A172 (cell line): ENCODE measurements around the gene TDO2. TPM values are rescaled to one million over a fixed set of nuclear protein-coding genes. Genes with fewer than 3 reads are reported as not detected.
"Not testable (repeated sequence)": the region's sequence is repeated elsewhere in the genome, so short reads cannot be mapped to it uniquely, and the experiment has no call there.

Experiments used
- DNase-seq: peaks from one replicate; pipeline ENCODE4 v3.0.0-alpha.2; 2015; ENCODE audit warnings: low spot score
- total RNA-seq: library from RNA; depleted of rRNA; stranded (reverse); fragments of >200 nt; shearing (Covaris generic); gene quantifications from 2 replicates; pipeline ENCODE4 v1.2.3, GENCODE V29; 2014

TDO2 gene
- total RNA-seq, 1 experiment from 2014 or later, result 369 TPM

DNA sequence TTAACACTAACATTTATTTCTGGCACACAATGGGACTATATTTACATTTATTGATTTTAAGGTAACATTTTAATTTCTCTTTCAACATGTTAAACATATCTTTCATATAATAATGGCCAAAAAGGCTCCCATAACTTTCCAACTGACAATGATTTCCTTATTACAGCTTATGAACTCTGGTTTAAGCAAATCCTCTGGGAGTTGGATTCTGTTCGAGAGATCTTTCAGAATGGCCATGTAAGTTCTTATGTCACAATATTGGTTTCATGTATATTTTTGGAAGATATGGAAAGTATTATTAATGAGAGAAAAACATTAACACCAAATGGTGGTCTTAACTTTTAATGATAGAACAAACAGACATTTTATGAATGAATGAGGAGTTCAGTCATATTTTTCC lies 4.1 kb downstream of the TDO2 start:
- DNase-seq, result no peak

- no peak for DNase-seq
Measured at GRCh38 chr4:155908187-155909139, 5.0 kb downstream of the TDO2 start.

GRCh38 chr4:155909615-155910226 lies 6.2 kb downstream of the TDO2 start:
- DNase-seq, result no peak

GRCh38 chr4:155911905-155912304 lies 8.4 kb downstream of the TDO2 start:
- DNase-seq, result peak; percentile 31

DNA sequence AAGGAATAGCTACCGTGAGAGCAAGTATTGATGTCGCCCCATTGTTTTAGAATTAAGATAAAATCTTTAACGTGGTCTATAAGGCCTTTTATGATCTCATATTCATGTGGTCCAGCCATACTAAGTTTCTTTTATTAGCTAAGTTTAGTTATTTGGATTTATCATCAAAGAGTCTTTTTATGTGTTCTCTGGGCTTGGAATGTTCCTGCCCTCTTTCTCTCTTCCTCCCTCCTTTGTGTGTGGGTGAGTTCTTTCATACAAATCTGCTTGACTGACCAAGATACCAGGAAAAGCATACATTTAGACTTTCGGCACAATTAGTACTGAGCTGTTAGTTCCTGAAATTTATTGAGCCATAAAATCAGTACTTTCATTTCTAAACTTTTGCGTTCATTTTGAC lies 11.3 kb downstream of the TDO2 start:
- no peak for DNase-seq

- no peak for DNase-seq
Measured at GRCh38 chr4:155921597-155921996, 18.1 kb downstream of the TDO2 start.

GRCh38 chr4:155924637-155925036 lies 21.1 kb downstream of the TDO2 start:
- no peak for DNase-seq

DNA sequence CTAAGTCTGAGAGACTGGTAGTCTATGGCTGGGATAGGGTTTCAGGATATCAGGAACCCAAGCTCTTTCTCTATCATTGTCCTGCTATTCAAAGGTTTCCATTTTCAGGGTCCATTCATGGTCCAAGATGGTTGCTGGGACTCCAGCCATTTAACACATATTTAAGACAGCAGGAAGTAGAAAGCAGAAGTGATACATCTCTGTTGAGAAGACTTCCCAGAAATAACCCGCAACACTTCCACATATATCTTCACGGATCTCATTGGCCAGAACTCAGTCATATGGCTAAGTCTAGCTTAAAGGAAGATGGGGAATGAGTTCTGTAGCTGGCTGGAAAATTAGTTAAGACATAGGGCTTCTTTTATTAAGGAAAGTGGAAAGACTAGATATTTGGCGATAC lies 26.3 kb downstream of the TDO2 start:
- DNase-seq, result no peak

DNA sequence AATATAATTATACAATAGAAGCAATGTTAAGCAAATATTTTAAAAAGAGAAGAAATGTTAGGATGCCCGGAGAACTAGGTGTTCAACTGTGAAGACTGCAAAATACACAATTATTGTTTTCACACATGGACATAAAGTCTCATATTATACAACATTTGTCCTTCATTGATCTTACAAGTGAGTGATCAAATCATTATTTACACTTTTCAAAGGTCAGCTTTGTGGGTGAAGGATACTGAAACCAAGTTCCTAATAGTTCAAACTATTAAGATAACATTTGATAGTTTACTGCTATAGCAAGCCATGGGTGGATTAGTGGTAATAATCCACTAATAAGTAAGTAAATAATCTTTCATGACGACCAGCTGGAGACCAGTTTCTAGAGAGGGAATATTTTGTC lies 26.8 kb downstream of the TDO2 start:
- DNase-seq, result no peak

- no peak for DNase-seq
Measured at GRCh38 chr4:155931634-155932033, 28.1 kb downstream of the TDO2 start.

GRCh38 chr4:155934634-155935033 lies 31.1 kb downstream of the TDO2 start:
- not testable (repeated sequence) for DNase-seq

DNA sequence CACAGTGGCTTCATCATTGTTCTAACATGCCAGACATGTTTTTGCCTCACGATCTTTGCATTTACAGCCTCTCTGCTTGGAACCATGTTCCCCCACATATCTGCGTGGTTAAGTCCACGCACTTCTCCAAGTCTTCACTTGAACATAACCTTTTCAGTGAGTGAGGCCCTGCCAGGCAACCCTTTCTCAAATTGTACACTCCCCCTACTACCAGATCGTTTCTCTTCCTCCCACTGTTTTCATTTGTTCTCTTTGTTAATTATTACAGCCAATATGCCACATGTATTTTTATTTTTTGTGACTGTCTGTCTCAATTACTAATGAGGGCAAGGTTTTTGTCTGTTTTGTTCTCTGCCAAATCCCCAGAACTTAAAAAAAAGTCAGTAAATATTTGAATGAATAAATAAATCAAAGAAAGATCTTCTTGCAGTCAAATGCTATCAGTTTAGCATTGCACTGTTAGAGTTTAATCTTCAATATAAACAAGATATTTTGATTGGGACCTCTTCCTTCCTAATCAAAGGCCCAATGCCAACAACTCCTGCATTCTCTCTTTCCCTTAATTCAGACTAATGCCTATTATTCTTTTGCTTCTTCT lies 32.0 kb downstream of the TDO2 start:
- no peak for DNase-seq

DNA sequence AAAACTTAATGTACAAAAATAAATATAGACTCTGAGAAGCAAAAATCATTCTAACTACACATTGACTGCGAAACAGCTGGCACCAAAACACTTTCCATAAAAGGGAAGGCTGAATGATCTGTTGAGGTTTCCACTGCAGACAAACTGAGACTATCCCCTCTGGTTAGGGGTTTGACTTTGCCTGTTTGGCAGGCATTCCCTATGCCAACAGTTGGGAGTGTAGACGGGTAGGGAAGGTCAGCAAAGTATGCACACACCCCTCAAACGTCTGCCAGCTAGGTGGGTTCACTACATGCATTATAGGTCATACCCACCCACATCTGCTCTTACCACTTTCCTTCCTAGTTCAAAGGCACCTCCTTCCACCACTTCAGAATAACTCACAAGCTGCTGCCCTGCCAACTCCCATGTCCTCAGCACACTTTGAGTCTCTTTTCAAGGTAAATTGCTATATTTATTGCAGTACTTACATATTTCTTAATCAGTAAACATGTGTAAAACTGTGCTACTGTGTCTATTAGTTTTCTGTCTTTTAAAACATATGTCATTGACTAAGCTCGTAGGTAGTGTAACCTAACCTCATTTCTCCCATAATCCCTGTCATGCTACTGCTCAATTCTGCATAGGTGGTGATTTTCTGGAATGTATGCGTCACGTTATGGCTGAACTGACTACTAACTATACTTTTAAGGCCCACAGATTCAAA lies 37.7 kb downstream of the TDO2 start:
- DNase-seq, result no peak

GRCh38 chr4:155941820-155942219 lies 38.3 kb downstream of the TDO2 start:
- DNase-seq, result no peak

DNA sequence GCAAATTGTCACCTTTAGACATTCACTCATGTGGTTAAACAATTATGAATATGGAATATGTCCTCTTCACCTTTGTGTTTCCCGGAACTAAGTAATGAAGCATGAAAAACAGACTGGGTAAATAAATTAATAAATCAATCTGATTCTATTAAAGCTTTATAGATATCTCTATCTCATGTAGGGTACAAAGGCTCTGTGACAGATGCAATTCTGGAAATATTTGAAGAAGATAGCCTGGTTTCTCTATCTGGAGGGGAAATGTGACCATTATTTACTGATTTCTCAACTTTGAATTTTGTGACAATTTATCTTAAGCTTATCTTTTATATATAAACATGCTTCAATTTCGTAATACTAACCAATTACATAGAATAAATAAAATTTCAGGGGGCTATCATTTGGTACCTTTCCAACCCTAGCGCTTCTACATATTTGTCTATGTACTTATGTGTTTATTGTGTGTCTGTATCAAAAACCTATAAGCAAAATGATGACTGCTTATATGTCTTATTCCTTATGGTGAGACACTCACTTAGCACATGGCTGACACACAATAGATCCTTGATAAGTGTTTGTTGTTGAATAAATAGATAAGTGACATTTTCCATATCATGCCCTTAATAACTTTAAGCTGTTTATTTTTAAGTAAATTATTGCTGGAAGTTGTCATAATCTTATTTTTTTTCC lies 40.3 kb downstream of the TDO2 start:
- no peak for DNase-seq

GRCh38 chr4:155944516-155944915 lies 41.0 kb downstream of the TDO2 start:
- peak; percentile 75 for DNase-seq

DNA sequence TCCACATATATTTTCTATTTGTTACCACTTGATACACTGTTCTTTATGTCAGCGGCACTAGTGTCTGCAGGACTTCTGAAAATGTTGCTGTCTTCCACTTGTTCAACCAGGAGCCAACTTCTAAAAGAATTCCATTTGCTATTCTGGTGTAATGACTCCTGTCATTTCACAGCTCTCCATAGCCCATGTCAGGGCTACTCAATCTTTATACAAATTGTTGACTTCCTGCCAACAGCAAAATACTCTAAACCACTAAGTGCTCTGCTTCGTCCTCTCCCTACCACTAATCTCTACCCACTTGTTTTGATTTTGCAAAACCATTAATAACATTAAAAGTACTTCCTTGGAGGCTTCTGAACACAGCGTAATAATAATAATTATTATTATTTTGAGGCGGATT lies 43.0 kb downstream of the TDO2 start:
- DNase-seq, result peak; percentile 55

- no peak for DNase-seq
Measured at GRCh38 chr4:155948541-155948940, 45.0 kb downstream of the TDO2 start.

GRCh38 chr4:155950461-155950860 lies 47.0 kb downstream of the TDO2 start:
- DNase-seq, result no peak

GRCh38 chr4:155952501-155952901 lies 49.0 kb downstream of the TDO2 start:
- DNase-seq, result peak; percentile 31
